Trophoblast cell (in vitro differentiated cells and primary cell): ENCODE results near the gene ARHGAP6.

Experiments used
- DNase-seq, 2 donors: peaks; one replicate each; pipeline ENCODE4 v3.0.0-alpha.2; 2016
- H2AFZ ChIP-seq: 2 replicates; pipeline ENCODE4 v1.6.1; 2013; ENCODE audit warnings: low read length, moderate library complexity, mild to moderate bottlenecking; ENCODE audit not compliant: insufficient read depth, poor library complexity
- H2AK5ac ChIP-seq: 2 replicates; pipeline ENCODE4 v1.6.1; 2013; ENCODE audit warnings: mild to moderate bottlenecking, low read length
- H2BK120ac ChIP-seq: 2 replicates; pipeline ENCODE4 v1.6.1; 2013; ENCODE audit warnings: low read length, mild to moderate bottlenecking, moderate library complexity; ENCODE audit not compliant: insufficient read depth, poor library complexity
- H2BK12ac ChIP-seq: 2 replicates; pipeline ENCODE4 v1.6.1; 2013; ENCODE audit warnings: mild to moderate bottlenecking, low read length, moderate library complexity
- H2BK5ac ChIP-seq: 2 replicates; pipeline ENCODE4 v1.6.1; 2013; ENCODE audit warnings: low read length, low read depth, moderate library complexity, mild to moderate bottlenecking; ENCODE audit not compliant: poor library complexity
- H3K14ac ChIP-seq: 2 replicates; pipeline ENCODE4 v1.6.1; 2013; ENCODE audit warnings: mild to moderate bottlenecking, low read length
- H3K18ac ChIP-seq: 2 replicates; pipeline ENCODE4 v1.6.1; 2013; ENCODE audit warnings: mild to moderate bottlenecking, low read length
- H3K23ac ChIP-seq: 2 replicates; pipeline ENCODE4 v1.6.1; 2013; ENCODE audit warnings: low read length
- H3K27ac ChIP-seq: 2 replicates; pipeline ENCODE4 v1.5.1; 2013; ENCODE audit warnings: low read depth, mild to moderate bottlenecking, inconsistent platforms, low read length, moderate library complexity
- H3K27me3 ChIP-seq: 2 replicates; pipeline ENCODE4 v1.6.1; 2013; ENCODE audit warnings: inconsistent platforms, mild to moderate bottlenecking, low read length, moderate library complexity; ENCODE audit not compliant: insufficient read depth
- H3K36me3 ChIP-seq, 2 experiments: 1 replicate in 1 of 2; 2 replicates in 1 of 2; pipeline ENCODE4 v1.6.1; 2013; ENCODE audit warnings: low read length in 2 of 2, mild to moderate bottlenecking in 2 of 2, moderate library complexity in 1 of 2; ENCODE audit not compliant: insufficient read depth in 2 of 2, control insufficient read depth in 1 of 2
- H3K4ac ChIP-seq: 2 replicates; pipeline ENCODE4 v1.6.1; 2013; ENCODE audit warnings: low read depth, mild to moderate bottlenecking, low read length, moderate library complexity
- H3K4me1 ChIP-seq, 2 experiments: 1 replicate in 1 of 2; 2 replicates in 1 of 2; pipeline ENCODE4 v1.6.1; 2013; ENCODE audit warnings: low read length in 2 of 2, mild to moderate bottlenecking in 2 of 2, moderate library complexity in 1 of 2; ENCODE audit not compliant: insufficient read depth in 2 of 2, control insufficient read depth in 1 of 2
- H3K4me2 ChIP-seq: 2 replicates; pipeline ENCODE4 v1.6.1; 2013; ENCODE audit warnings: inconsistent platforms, mild to moderate bottlenecking, low read length, moderate library complexity
- H3K4me3 ChIP-seq: 2 replicates; pipeline ENCODE4 v1.5.1; 2013; ENCODE audit warnings: mild to moderate bottlenecking, low read depth, low read length, inconsistent platforms
- H3K79me1 ChIP-seq: one replicate; pipeline ENCODE4 v1.6.1; 2013; ENCODE audit warnings: low read length
- H3K79me2 ChIP-seq: 2 replicates; pipeline ENCODE4 v1.6.1; 2013; ENCODE audit warnings: low read length, mild to moderate bottlenecking; ENCODE audit not compliant: control insufficient read depth, insufficient read depth, poor library complexity
- H3K9ac ChIP-seq: 2 replicates; pipeline ENCODE4 v1.6.1; 2013; ENCODE audit warnings: mild to moderate bottlenecking, low read length
- H3K9me3 ChIP-seq: 2 replicates; pipeline ENCODE4 v1.6.1; 2013; ENCODE audit warnings: low read depth, mild to moderate bottlenecking, control low read depth, inconsistent platforms, low read length; ENCODE audit not compliant: insufficient read depth
- H4K12ac ChIP-seq: 2 replicates; pipeline ENCODE4 v1.6.1; 2013; ENCODE audit warnings: low read depth, mild to moderate bottlenecking, low read length, moderate library complexity
- H4K8ac ChIP-seq: 2 replicates; pipeline ENCODE4 v1.6.1; 2013; ENCODE audit warnings: low read depth, mild to moderate bottlenecking, low read length, moderate library complexity
- H4K91ac ChIP-seq: one replicate; pipeline ENCODE4 v1.6.1; 2013; ENCODE audit warnings: low read depth, mild to moderate bottlenecking, low read length, moderate library complexity
- WGBS: extraction: QIAGEN DNeasy Blood & Tissue Kit; methylation state at CpG from one replicate; pipeline ENCODE4 v1.1.7; 2013; ENCODE audit warnings: missing lambda C conversion rate; ENCODE audit not compliant: insufficient read length, insufficient coverage; ENCODE audit errors: extremely low coverage; 5-methylcytosine and 5-hydroxymethylcytosine counted together

Gene ARHGAP6

DNA sequence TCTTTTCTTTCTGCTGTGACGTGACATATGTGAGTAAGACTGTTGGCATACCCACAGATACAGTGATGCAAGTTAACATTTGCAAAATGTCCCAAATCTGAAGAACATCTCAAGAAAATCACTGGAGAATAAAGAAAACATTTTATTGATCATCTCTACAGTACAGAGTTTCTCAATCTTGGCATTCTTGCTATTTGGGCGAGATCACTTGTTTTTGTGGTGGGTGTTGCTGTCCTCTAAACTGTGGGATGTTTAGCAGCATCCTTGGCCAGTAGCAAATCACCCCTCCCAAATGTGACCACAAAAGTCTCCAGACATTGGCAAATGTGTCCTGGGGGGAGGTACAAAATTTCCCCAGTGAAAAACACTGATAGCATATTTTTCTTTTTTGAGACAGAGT, 343.7 kb downstream of the ARHGAP6 start:
- H3K4ac ChIP-seq: no peak overlapping the region
- WGBS: no CpG with 5 or more reads among the region's 2 CpGs

GRCh38 chrX:11319806-11320520, 345.8 kb downstream of the ARHGAP6 start:
- Histone ChIP-seq H3K4ac (no peak overlapping the region), H3K27ac (no peak overlapping the region), H3K14ac (no peak overlapping the region), H2BK120ac (no peak overlapping the region), H3K18ac (no peak overlapping the region), H3K4me3 (no peak overlapping the region), H3K79me1 (no peaks in the 10 kb centered on the region), H3K23ac (no peak overlapping the region), H2BK12ac (no peak overlapping the region), H2AK5ac (no peak overlapping the region), H4K91ac (no peak overlapping the region), H3K36me3 (no peaks in the 10 kb centered on the region), H4K12ac (no peak overlapping the region), H2BK5ac (no peak overlapping the region), H3K27me3 (no peaks in the 10 kb centered on the region), H3K9me3 (no peaks in the 10 kb centered on the region), H3K4me2 (no peak overlapping the region), H3K9ac (no peak overlapping the region), H3K79me2 (no peaks in the 10 kb centered on the region), H3K4me1 (no peaks in the 10 kb centered on the region), H4K8ac (no peak overlapping the region), H2AFZ (no peak overlapping the region)
- no peak for DNase-seq
- WGBS: no CpG with 5 or more reads among the region's 7 CpGs

More for the DNA sequence above, 343.7 kb downstream of the ARHGAP6 start:
- Histone ChIP-seq H3K36me3 (no peaks in the 10 kb centered on the region), H2AFZ (no peak overlapping the region), H2AK5ac (no peak overlapping the region), H2BK120ac (no peak overlapping the region), H4K91ac (no peak overlapping the region), H3K79me1 (no peaks in the 10 kb centered on the region), H3K4me1 (no peaks in the 10 kb centered on the region), H4K8ac (no peak overlapping the region), H2BK12ac (no peak overlapping the region), H3K9ac (no peak overlapping the region), H3K4me2 (no peak overlapping the region), H3K23ac (no peak overlapping the region), H3K9me3 (no peaks in the 10 kb centered on the region), H3K79me2 (no peaks in the 10 kb centered on the region), H3K27me3 (no peaks in the 10 kb centered on the region), H4K12ac (no peak overlapping the region), H3K27ac (no peak overlapping the region), H3K14ac (no peak overlapping the region), H3K18ac (no peak overlapping the region), H2BK5ac (no peak overlapping the region), H3K4me3 (no peak overlapping the region)
- DNase-seq: peak in 1 of 2 donors; percentile 13

DNA sequence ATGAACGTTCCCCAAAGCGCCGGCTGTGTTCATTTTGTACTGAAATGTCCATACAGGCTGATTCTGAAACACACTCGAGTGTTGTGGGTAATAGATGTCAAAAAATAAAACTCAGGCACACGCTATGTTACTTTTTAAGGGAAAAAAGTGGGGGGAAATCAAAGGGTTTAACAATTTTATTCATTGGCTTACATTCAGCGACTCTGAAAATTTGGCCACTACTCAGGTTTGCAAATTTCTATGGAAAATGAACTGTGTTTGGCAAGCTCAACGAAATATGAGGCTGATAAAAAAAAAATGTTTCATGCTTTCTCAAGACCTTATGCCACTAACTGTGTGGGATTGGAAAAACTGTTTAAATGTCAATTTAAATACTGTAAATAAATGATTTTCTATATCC, 354.0 kb downstream of the ARHGAP6 start:
- no peaks in the 10 kb centered on the region for H3K9me3 ChIP-seq
- no peak overlapping the region for H3K4ac ChIP-seq
- no peak overlapping the region for H3K23ac ChIP-seq
- H4K8ac ChIP-seq: no peak overlapping the region
- H4K12ac ChIP-seq: no peak overlapping the region
- H3K36me3 ChIP-seq: no peaks in the 10 kb centered on the region
- H2AFZ ChIP-seq: no peak overlapping the region
- H3K14ac ChIP-seq: no peak overlapping the region
- peaks cover 3% of the 10 kb centered on the region in 2 experiments for H3K4me1 ChIP-seq
- no peaks in the 10 kb centered on the region for H3K79me1 ChIP-seq
- no peaks in the 10 kb centered on the region for H3K27me3 ChIP-seq
- H3K9ac ChIP-seq: no peak overlapping the region
- no peak overlapping the region for H2BK5ac ChIP-seq
- H2BK120ac ChIP-seq: no peak overlapping the region
- no peak overlapping the region for H3K4me2 ChIP-seq
- H3K18ac ChIP-seq: no peak overlapping the region
- H3K79me2 ChIP-seq: no peaks in the 10 kb centered on the region
- no peak overlapping the region for H2BK12ac ChIP-seq
- no peak for DNase-seq
- H2AK5ac ChIP-seq: no peak overlapping the region
- no peak overlapping the region for H3K4me3 ChIP-seq
- WGBS: no CpG with 5 or more reads among the region's 7 CpGs
- no peak overlapping the region for H3K27ac ChIP-seq
- H4K91ac ChIP-seq: no peak overlapping the region

- Histone ChIP-seq H3K9me3 (no peaks in the 10 kb centered on the region), H4K8ac (no peak overlapping the region), H3K18ac (no peak overlapping the region), H4K12ac (no peak overlapping the region), H2BK120ac (no peak overlapping the region), H3K79me1 (no peaks in the 10 kb centered on the region), H3K79me2 (no peaks in the 10 kb centered on the region), H3K27me3 (no peaks in the 10 kb centered on the region), H4K91ac (no peak overlapping the region), H3K4me2 (no peak overlapping the region), H3K9ac (no peak overlapping the region), H3K4me1 (peaks cover 3% of the 10 kb centered on the region in 2 experiments), H3K27ac (no peak overlapping the region), H3K4me3 (no peak overlapping the region), H3K14ac (no peak overlapping the region), H3K4ac (no peak overlapping the region), H3K36me3 (no peaks in the 10 kb centered on the region), H3K23ac (no peak overlapping the region), H2AFZ (no peak overlapping the region), H2BK12ac (no peak overlapping the region), H2AK5ac (no peak overlapping the region), H2BK5ac (no peak overlapping the region)
- peak; percentile 29 to 52 for DNase-seq
- WGBS: no CpG with 5 or more reads among the region's 5 CpGs
Measured at GRCh38 chrX:11309220-11309619, 356.5 kb downstream of the ARHGAP6 start.
